B cell (primary cell): Measurements from ENCODE around the gene YOD1.

Source experiments
- CTCF ChIP-seq: fragments of 200-600 bp; IDR thresholded peaks from one replicate; pipeline ENCODE4 v1.8.0; 2022; ENCODE audit warnings: antibody characterized with exemption, mild to moderate bottlenecking
- EZH2 ChIP-seq: IDR thresholded peaks from 2 replicates; pipeline ENCODE4 v1.6.1; 2012; ENCODE audit warnings: borderline replicate concordance, low read depth, mild to moderate bottlenecking, moderate library complexity, low read length; ENCODE audit not compliant: insufficient read depth, poor library complexity, severe bottlenecking

GRCh38 chr1:207049054-207049453 is 2.0 kb downstream of the YOD1 start:
- TF ChIP-seq CTCF (no peak), EZH2 (no peak)
